ENCODE measurements around the gene ATG7.
A peak's percentile ranks its signal among the peaks of the same experiment; 100 is the strongest.
"Not testable (repeated sequence)": the region's sequence is repeated elsewhere in the genome, so short reads cannot be mapped to it uniquely, and the experiment has no call there.

ATG7 gene

DNA sequence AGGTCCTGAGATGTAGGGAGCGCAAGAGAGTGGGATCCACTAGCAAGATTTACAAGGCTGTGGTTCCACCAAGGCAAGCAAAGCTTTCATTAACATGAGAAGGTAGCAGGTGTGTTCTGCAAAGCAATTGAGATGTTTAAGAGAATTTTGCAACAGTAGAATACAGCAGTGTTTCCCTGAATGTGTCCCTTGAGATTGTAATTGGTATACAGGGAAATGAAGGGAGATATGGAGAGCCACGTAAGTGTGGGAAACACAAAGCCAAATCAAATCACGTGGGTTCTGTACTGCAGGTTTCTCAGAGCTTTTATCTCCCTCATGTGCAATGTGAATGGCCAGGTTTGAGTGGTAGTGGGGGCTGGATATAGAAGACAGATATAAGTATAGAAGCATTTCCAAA lies 67.3 kb downstream of the ATG7 start:
- Mint-ChIP-seq H3K9me3 (no peaks in the 10 kb centered on the region), H3K27ac (no peak overlapping the region), H3K36me3 (ENCODE audit: low read depth) (peaks cover 39% of the 10 kb centered on the region), H3K4me1 (ENCODE audit: low read depth) (no peaks in the 10 kb centered on the region), H3K4me3 (no peak overlapping the region), H3K27me3 (no peaks in the 10 kb centered on the region)

DNA sequence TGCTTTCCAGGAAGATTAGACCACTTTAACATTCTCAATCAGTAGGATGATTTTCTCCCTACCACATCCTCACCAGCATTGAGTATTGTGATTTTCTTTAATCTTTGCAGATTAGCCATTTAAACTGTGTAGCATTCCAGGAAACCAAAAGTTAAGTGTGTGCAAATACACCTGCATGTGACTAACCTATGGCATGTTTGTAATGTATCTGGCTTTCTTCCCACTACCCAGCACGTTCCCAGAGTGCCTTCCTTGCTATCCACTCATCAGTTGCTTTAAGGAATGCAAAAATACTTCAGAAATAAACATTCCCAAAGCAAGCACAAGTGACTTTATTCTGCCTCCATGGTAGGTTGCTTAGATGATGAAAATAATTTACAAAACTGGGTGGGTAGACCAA lies 74.2 kb downstream of the ATG7 start:
- Mint-ChIP-seq H3K4me1 (ENCODE audit: low read depth) (no peaks in the 10 kb centered on the region), H3K9me3 (peaks cover 5% of the 10 kb centered on the region), H3K27ac (no peak overlapping the region), H3K27me3 (no peaks in the 10 kb centered on the region), H3K4me3 (no peak overlapping the region), H3K36me3 (ENCODE audit: low read depth) (peaks cover 82% of the 10 kb centered on the region)

DNA sequence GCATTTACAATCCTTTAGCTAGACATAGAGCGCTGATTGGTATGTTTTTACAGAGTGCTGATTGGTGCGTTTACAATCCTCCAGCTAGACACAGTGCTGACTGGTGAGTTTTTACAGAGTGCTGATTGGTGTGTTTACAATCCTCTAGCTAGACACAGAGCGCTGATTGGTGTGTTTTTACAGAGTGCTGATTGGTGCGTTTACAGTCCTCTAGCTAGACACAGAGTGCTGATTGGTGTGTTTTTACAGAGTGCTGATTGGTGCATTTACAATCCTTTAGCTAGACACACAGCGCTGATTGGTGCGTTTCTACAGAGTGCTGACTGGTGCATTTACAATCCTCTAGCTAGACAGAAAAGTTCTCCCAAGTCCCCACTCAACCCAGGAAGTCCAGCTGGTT lies 76.7 kb downstream of the ATG7 start:
- peaks cover 85% of the 10 kb centered on the region for H3K36me3 Mint-ChIP-seq (ENCODE audit: low read depth)
- not testable (repeated sequence) for H3K27me3 Mint-ChIP-seq; H3K4me1 Mint-ChIP-seq (ENCODE audit: low read depth); H3K9me3 Mint-ChIP-seq; H3K4me3 Mint-ChIP-seq; H3K27ac Mint-ChIP-seq

DNA sequence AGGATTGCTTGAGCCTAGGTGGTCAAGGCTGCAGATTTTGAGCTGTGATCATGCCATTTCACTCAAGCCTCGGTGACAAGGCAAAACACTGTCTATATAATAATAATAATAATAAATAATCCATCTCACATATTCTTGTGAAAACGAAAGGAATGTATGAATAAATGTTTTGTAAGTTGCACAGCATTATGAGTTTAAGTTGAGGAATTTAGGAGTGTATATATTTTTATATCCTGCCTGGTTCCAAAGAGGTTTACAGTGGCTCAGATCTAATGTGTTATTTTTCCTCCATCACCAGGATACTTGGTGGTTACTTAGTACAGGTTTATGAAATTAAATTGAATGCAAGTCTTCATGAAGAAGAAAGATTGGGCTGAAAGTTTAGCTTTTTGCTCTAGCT lies 77.2 kb downstream of the ATG7 start:
- Mint-ChIP-seq H3K27ac (no peak overlapping the region), H3K27me3 (no peaks in the 10 kb centered on the region), H3K4me3 (no peak overlapping the region), H3K4me1 (ENCODE audit: low read depth) (no peaks in the 10 kb centered on the region), H3K36me3 (ENCODE audit: low read depth) (peaks cover 83% of the 10 kb centered on the region), H3K9me3 (peaks cover 5% of the 10 kb centered on the region)

DNA sequence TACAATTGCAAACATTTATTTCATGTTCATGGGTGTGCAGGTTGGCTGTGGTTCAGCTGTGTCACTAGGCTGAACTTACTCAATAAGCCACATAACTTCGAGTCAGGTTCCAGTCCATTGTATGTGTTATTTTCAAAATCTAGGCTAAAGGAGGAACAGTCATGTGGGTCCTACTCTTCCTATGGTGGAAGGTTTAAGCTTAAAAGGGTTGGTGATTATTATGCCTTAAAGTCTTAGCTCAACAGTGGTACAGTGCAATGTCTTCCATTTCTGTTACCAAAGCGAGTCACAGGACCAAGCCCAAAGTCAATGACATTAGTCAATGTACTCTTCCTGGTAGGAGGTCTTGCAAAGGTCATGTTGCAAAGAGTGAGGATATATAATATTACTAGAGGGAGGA lies 78.2 kb downstream of the ATG7 start:
- H3K27ac Mint-ChIP-seq, result no peak overlapping the region
- no peaks in the 10 kb centered on the region for H3K27me3 Mint-ChIP-seq
- H3K4me3 Mint-ChIP-seq, result no peak overlapping the region
- H3K4me1 Mint-ChIP-seq (ENCODE audit: low read depth), result no peaks in the 10 kb centered on the region
- H3K9me3 Mint-ChIP-seq, result peaks cover 5% of the 10 kb centered on the region
- peaks cover 82% of the 10 kb centered on the region for H3K36me3 Mint-ChIP-seq (ENCODE audit: low read depth)

DNA sequence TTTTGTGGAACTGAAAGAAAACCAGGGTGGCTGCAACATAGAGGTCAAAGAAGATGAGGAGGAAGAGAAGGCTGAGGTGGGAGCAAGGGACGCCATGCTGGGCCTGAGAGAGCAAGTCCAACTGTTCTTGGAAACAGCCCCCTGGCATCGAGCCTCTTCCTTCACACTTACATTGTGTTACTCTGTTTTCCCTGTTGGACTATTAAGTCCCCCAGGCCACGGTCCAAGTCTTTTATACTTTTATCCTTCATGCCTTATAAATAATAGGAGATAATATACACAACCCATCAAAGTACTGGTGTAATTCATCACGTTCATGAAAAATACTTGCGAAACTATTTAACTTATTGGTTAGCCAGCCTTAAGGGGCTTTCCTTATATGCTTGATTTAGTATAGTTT lies 79.3 kb downstream of the ATG7 start:
- H3K4me3 Mint-ChIP-seq, result no peak overlapping the region
- H3K9me3 Mint-ChIP-seq, result peaks cover 5% of the 10 kb centered on the region
- H3K27me3 Mint-ChIP-seq, result no peaks in the 10 kb centered on the region
- no peaks in the 10 kb centered on the region for H3K4me1 Mint-ChIP-seq (ENCODE audit: low read depth)
- H3K36me3 Mint-ChIP-seq (ENCODE audit: low read depth), result peaks cover 76% of the 10 kb centered on the region
- H3K27ac Mint-ChIP-seq, result no peak overlapping the region

DNA sequence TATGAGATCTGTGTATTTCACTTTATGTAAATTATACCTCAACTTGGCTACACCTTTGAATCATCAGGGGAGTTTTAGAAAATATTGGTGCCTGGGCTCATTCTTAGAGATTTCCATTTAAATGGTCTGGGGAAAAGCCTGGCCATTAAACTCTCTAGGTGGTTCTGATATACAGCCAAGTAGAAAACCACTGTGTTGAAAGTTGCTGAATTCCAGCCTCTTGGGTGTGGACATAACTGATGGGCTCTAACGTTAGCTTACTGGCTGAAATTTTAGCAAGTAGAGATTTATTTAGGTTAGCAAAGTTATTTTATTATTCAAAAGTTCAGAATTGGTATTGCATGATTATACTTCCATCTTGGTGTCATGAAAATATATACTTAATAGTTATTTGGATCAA lies 84.1 kb downstream of the ATG7 start:
- no peak overlapping the region for H3K4me3 Mint-ChIP-seq
- peaks cover 62% of the 10 kb centered on the region for H3K36me3 Mint-ChIP-seq (ENCODE audit: low read depth)
- H3K9me3 Mint-ChIP-seq, result no peaks in the 10 kb centered on the region
- no peak overlapping the region for H3K27ac Mint-ChIP-seq
- no peaks in the 10 kb centered on the region for H3K27me3 Mint-ChIP-seq
- H3K4me1 Mint-ChIP-seq (ENCODE audit: low read depth), result no peaks in the 10 kb centered on the region

DNA sequence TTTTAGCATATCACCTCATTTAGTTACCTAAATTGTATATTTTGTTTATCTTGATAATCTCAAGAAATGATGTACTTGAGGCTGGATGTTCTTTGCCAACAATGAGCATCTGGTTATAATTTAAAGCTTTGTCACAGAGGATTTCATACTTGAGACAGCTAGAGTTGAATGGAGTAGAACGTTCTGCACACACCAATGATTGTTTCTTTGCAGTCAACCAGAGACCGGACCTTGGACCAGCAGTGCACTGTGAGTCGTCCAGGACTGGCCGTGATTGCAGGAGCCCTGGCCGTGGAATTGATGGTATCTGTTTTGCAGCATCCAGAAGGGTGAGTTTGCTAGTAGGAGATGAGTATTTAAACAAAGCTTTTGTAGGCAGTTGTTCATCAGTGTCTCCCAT lies 90.4 kb downstream of the ATG7 start:
- Mint-ChIP-seq H3K27ac (no peak overlapping the region), H3K4me3 (no peak overlapping the region), H3K4me1 (ENCODE audit: low read depth) (peaks cover 12% of the 10 kb centered on the region), H3K36me3 (ENCODE audit: low read depth) (peaks cover 79% of the 10 kb centered on the region), H3K27me3 (no peaks in the 10 kb centered on the region), H3K9me3 (no peaks in the 10 kb centered on the region)

DNA sequence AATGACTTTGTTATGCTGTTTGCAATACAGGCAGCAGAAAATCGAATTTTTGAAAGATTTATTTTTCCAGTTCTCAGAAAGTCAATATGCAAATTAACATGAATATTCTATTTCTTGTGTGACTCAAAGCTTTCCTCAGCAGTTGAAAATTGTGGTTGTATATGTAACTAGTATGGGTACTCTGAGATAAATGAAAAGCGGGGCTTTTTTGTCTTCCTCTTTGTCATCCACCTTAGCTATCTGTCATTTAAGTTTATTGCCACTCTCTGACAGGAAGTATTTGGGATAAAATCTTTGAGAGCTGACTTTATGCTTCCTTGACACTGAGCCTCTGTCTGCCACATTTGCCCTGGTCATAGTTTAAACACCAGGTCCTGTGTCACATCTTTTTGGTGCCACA lies 91.5 kb downstream of the ATG7 start:
- Mint-ChIP-seq H3K27me3 (no peaks in the 10 kb centered on the region), H3K4me1 (ENCODE audit: low read depth) (peaks cover 12% of the 10 kb centered on the region), H3K9me3 (no peaks in the 10 kb centered on the region), H3K36me3 (ENCODE audit: low read depth) (peaks cover 77% of the 10 kb centered on the region), H3K27ac (peak overlapping the region; percentile 42), H3K4me3 (no peak overlapping the region)

DNA sequence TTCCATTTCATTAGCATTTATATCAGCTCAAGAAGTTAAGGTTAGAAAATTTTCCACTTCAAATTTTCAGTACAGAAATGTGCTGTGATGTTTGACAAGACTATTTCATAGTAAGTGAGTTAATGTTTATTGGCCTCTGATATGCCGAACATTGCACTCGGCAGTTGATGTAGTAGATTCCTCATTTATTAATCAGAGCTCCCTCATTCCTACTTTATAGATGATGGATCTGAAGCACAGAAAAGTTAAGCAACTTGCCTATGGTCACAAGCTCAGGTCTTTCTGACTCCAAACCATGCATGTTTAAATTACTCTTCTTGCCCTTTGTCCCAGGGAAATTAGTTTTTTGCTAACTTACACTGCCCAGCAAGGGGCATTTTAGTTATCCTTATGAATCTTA lies 92.0 kb downstream of the ATG7 start:
- Mint-ChIP-seq H3K4me1 (ENCODE audit: low read depth) (peaks cover 12% of the 10 kb centered on the region), H3K27ac (peak overlapping the region; percentile 42), H3K4me3 (no peak overlapping the region), H3K27me3 (no peaks in the 10 kb centered on the region), H3K36me3 (ENCODE audit: low read depth) (peaks cover 77% of the 10 kb centered on the region), H3K9me3 (no peaks in the 10 kb centered on the region)

DNA sequence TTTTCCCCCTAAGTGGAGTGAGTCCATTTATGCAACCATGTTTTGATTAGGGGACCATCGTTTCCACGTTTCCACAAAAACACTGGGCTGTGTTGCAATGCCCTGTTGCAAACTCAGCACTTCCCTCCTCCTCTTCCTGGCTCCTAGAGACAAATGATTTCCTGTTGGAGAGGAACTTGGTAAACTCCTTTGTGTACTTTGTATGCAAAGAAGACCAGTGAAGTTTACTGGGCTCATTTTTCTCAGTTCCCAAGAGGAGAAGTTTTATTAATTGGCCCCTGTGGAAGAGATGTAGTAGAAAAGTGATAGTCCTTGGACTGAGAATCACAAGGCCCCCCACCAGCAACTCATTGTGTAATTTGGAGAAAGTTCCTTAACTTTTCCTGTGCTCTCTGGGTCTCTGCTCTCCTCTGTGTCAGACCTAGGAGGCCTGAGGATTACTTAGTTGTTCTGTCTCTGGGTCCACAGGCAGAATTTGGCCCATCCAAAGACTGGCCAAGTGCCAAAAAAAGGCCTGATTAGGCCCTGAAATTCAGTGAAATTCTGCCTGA lies 95.0 kb downstream of the ATG7 start:
- Mint-ChIP-seq H3K4me1 (ENCODE audit: low read depth) (peaks cover 12% of the 10 kb centered on the region), H3K27ac (no peak overlapping the region), H3K9me3 (no peaks in the 10 kb centered on the region), H3K4me3 (no peak overlapping the region), H3K27me3 (no peaks in the 10 kb centered on the region), H3K36me3 (ENCODE audit: low read depth) (peaks cover 71% of the 10 kb centered on the region)

DNA sequence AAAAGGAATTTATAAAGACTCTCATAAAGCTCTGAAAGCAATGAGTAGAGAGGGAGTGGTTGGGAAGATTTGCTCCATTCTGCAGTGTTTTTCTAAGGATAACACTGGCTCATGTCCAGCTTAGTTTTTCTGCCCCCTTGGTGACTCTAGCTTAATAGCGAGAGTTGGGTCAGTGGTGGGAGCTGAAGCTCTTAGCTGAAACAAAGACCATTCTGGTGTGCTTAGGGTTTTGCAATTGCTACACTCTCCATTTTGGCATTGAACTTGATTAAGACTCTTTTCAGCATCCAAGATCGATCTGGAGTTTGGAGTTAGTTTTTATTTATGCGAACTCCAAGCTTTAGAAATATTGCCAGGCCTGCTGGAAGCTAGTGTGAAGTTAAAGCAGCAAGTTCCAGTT lies 98.0 kb downstream of the ATG7 start:
- no peaks in the 10 kb centered on the region for H3K4me1 Mint-ChIP-seq (ENCODE audit: low read depth)
- H3K9me3 Mint-ChIP-seq, result no peaks in the 10 kb centered on the region
- H3K27me3 Mint-ChIP-seq, result no peaks in the 10 kb centered on the region
- H3K36me3 Mint-ChIP-seq (ENCODE audit: low read depth), result peaks cover 44% of the 10 kb centered on the region
- no peak overlapping the region for H3K4me3 Mint-ChIP-seq
- no peak overlapping the region for H3K27ac Mint-ChIP-seq

DNA sequence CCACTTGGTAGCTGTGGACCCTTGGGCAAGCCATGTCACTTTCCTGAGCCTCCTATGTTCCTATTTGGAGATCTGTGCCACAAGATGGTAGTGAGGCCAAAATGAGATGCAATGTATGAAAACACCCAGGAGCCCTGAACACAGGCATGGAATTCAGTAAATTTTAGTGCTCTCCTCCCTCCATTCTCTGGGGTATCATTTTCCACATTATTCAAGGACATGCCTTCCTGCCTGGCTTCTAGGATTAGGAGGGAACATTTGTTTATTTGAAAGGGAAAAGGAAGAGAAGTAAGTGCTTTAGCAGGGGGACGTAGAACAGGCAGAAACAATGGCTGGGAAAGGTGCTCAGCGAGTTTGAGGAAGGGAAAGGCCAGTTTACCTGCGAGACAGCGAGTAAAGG lies 98.8 kb downstream of the ATG7 start:
- no peaks in the 10 kb centered on the region for H3K9me3 Mint-ChIP-seq
- H3K27me3 Mint-ChIP-seq, result no peaks in the 10 kb centered on the region
- H3K27ac Mint-ChIP-seq, result peak overlapping the region; percentile 13
- H3K4me1 Mint-ChIP-seq (ENCODE audit: low read depth), result no peaks in the 10 kb centered on the region
- H3K36me3 Mint-ChIP-seq (ENCODE audit: low read depth), result peaks cover 37% of the 10 kb centered on the region
- H3K4me3 Mint-ChIP-seq, result no peak overlapping the region

DNA sequence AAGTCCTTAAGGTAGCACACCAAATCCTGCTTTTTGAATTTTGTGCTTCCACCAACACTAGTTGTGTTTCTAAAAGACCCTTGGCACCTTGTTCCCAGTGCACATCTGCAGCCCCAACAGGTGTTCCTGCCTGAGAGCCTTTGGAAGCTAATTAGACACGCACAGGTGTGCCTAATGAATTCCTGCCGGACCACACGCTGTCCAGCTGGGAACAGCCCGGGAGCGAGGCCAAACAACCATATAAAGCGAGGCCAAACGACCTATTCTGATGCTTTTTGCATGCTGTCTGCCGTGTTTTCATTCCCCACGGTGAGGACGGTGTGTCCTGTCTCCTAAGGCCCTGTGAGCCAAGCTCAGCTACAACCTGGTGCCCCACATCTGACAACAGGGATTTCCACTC lies 99.5 kb downstream of the ATG7 start:
- no peaks in the 10 kb centered on the region for H3K27me3 Mint-ChIP-seq
- H3K36me3 Mint-ChIP-seq (ENCODE audit: low read depth), result peaks cover 31% of the 10 kb centered on the region
- no peak overlapping the region for H3K27ac Mint-ChIP-seq
- no peak overlapping the region for H3K4me3 Mint-ChIP-seq
- no peaks in the 10 kb centered on the region for H3K4me1 Mint-ChIP-seq (ENCODE audit: low read depth)
- no peaks in the 10 kb centered on the region for H3K9me3 Mint-ChIP-seq

DNA sequence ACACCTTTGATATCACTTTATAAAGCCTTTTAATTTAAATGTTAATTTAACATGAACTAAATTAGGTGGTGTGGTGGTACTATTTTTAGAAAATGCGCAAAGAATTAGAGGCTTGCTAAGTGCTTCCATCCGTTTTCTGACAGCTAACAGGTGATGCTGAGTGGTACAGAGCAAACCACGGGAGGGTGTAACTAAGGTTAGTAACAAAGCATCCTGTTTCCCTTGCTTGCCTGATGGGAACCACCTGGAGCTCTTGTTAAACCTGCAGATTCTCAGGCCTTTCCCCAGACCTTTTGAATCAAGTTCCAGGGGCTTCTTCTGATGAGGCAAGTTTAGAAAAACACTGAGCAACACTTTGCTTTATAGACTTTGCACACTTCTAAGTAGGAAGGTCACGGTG lies 101.0 kb downstream of the ATG7 start:
- H3K4me3 Mint-ChIP-seq, result no peak overlapping the region
- peaks cover 20% of the 10 kb centered on the region for H3K36me3 Mint-ChIP-seq (ENCODE audit: low read depth)
- no peaks in the 10 kb centered on the region for H3K9me3 Mint-ChIP-seq
- H3K27ac Mint-ChIP-seq, result no peak overlapping the region
- no peaks in the 10 kb centered on the region for H3K27me3 Mint-ChIP-seq
- no peaks in the 10 kb centered on the region for H3K4me1 Mint-ChIP-seq (ENCODE audit: low read depth)

DNA sequence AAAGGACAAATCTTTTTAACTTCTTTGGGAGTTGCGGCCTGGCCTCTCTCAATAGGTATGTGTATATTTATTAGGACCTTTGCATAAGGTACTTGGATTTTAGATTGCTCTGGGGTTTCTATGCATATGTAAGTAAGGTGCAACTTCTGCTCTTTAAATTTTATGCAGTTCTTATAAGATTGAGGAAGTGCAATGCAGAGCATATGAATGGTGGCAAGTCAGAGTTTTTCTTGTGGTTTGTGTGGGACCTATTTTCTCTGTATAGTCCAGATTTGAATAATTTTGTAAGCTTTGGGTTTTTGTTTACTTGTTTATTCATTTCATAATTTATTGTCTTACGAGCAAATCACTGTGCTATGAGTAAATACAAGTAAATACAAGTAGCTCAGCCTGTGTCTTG lies 101.5 kb downstream of the ATG7 start:
- Mint-ChIP-seq H3K4me1 (ENCODE audit: low read depth) (no peaks in the 10 kb centered on the region), H3K4me3 (no peak overlapping the region), H3K9me3 (no peaks in the 10 kb centered on the region), H3K36me3 (ENCODE audit: low read depth) (peaks cover 20% of the 10 kb centered on the region), H3K27me3 (no peaks in the 10 kb centered on the region), H3K27ac (no peak overlapping the region)
